ENCODE results near the gene AAMP.

DNA sequence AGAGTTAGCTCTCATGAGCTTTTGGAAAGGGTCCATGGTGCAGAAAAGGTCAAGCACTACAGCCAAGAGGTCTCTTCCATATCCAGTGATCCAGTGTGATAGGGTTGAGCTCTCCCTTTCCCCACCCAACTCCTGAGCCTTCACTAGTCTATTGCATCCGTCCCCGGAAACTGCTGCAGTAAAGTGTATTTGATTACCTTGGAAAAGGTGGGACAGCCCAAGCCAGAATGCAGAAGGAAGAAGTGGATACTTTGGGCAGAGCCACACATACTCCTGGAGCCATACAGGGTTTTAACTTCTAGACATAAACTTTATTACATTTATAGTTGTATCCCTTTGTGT is 3.9 kb upstream of the AAMP start:
- no peak for TF ChIP-seq FOS (IDR thresholded peaks at IDR 0.05; ENCODE audit: borderline replicate concordance, insufficient read depth, low read length)
- TF ChIP-seq, protein P1, sequence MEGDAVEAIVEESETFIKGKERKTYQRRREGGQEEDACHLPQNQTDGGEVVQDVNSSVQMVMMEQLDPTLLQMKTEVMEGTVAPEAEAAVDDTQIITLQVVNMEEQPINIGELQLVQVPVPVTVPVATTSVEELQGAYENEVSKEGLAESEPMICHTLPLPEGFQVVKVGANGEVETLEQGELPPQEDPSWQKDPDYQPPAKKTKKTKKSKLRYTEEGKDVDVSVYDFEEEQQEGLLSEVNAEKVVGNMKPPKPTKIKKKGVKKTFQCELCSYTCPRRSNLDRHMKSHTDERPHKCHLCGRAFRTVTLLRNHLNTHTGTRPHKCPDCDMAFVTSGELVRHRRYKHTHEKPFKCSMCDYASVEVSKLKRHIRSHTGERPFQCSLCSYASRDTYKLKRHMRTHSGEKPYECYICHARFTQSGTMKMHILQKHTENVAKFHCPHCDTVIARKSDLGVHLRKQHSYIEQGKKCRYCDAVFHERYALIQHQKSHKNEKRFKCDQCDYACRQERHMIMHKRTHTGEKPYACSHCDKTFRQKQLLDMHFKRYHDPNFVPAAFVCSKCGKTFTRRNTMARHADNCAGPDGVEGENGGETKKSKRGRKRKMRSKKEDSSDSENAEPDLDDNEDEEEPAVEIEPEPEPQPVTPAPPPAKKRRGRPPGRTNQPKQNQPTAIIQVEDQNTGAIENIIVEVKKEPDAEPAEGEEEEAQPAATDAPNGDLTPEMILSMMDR (IDR thresholded peaks at IDR 0.05; ENCODE audit: extremely low read depth in 1 of 2, insufficient read depth in 1 of 2, low read depth in 1 of 2, low read length in 2 of 2) = no peak
- TF ChIP-seq POLR2A (IDR thresholded peaks at IDR 0.05; ENCODE audit: low read depth, low read length) = no peak
- TF ChIP-seq POLR2AphosphoS5 (IDR thresholded peaks at IDR 0.05; ENCODE audit: insufficient read depth, low read depth, low read length) = no peak
- TF ChIP-seq MAX (IDR thresholded peaks at IDR 0.05; ENCODE audit: insufficient read depth, insufficient read length) = no peak

Measured in endothelial cell of umbilical vein (primary cell).